ENCODE measurements around the gene MRM1. TPM values are rescaled to one million over a fixed set of nuclear protein-coding genes. Genes with fewer than 3 reads are reported as not detected.
A peak's percentile ranks its signal among the peaks of the same experiment; 100 is the strongest.

Gene MRM1
- total and polyA plus RNA-seq, 9 of the 15 experiments (the other 6 are each of a cell fraction or from before 2014, with no cell fraction given), result 0.61 to 28.4 (median 21.5) TPM

- TF ChIP-seq AFF1 (IDR thresholded peaks at IDR 0.05; ENCODE audit: low read depth in 1 of 2, partially characterized antibody in 2 of 2) (no peak), SNIP1 (IDR thresholded peaks at IDR 0.05; ENCODE audit: low read depth) (no peak), ZSCAN29 (IDR thresholded peaks at IDR 0.05) (no peak), STAG1 (CRISPR knock-in tag; IDR thresholded peaks at IDR 0.05; ENCODE audit: borderline replicate concordance) (peak; percentile 97), SRSF1 (IDR thresholded peaks at IDR 0.05; ENCODE audit: low read depth, low read length) (no peak)
Measured at GRCh38 chr17:36629252-36629847, 28.0 kb downstream of the MRM1 start (continued).
